A549 (cell line): ENCODE data around the gene PTPRN2. TPM values are rescaled to one million over a fixed set of nuclear protein-coding genes. Genes with fewer than 3 reads are reported as not detected.

Experiments
- ATAC-seq, 2 experiments: fragments of 200-7000 bp in 1 of 2; fragments of >200 bp in 1 of 2; cut with Nextera tagmentation in 1 of 2; cut with Tn5 transposase in 1 of 2; 3 replicates each; pipeline versions ENCODE4 v1.8.0 to v1.9.1; 2018 to 2020; ENCODE audit warnings: mild to moderate bottlenecking in 1 of 2, moderate library complexity in 1 of 2
- CTCF ChIA-PET: fragments of 300-600 bp; sonication (Branson Sonifier 250); formaldehyde crosslinking; extraction: SDS; loops from one replicate; lab custom pipeline; 2021; ENCODE audit warnings: antibody characterized with exemption, inconsistent platforms; lab: Yijun Ruan, JAX
- POLR2A ChIA-PET: fragments of 350-600 bp; formaldehyde crosslinking; extraction: SDS; loops from one replicate; lab custom pipeline; 2021; ENCODE audit warnings: antibody characterized with exemption, inconsistent platforms; lab: Yijun Ruan, JAX
- DNase-seq, 2 experiments: peaks; one replicate each; pipeline versions ENCODE4 v3.0.0 to v3.0.0-alpha.2; 2011 to 2016; ENCODE audit warnings: low read depth in 1 of 2, low spot score in 1 of 2
- FAIRE-seq: peaks from 2 replicates; lab custom pipeline; 2011; peaks lifted over from hg19 to GRCh38; lab: Jason Lieb, UNC
- H3K27ac ChIP-seq, 2 experiments: fragments of >200 bp; sonication (Bioruptor Twin); formaldehyde crosslinking; 3 replicates each; pipeline ENCODE4 v1.5.1; 2016 to 2017
- H3K4me1 ChIP-seq: fragments of >200 bp; sonication (Bioruptor Twin); formaldehyde crosslinking; 3 replicates; pipeline ENCODE4 v1.6.1; 2016
- H3K4me2 ChIP-seq: fragments of >200 bp; sonication (Bioruptor Twin); formaldehyde crosslinking; 3 replicates; pipeline ENCODE4 v1.6.1; 2016
- H3K4me3 ChIP-seq: fragments of >200 bp; sonication (Bioruptor Twin); formaldehyde crosslinking; 3 replicates; pipeline ENCODE4 v1.5.1; 2016
- H3K9me3 ChIP-seq: fragments of >200 bp; sonication (Bioruptor Twin); formaldehyde crosslinking; 3 replicates; pipeline ENCODE4 v1.6.1; 2016
- CBX2 ChIP-seq: fragments of 200-600 bp; sonication (generic); IDR thresholded peaks from 2 replicates; pipeline ENCODE4 v1.6.1; 2016; ENCODE audit warnings: low read depth, mild to moderate bottlenecking, borderline replicate concordance
- CBX8 ChIP-seq: fragments of 200-600 bp; sonication (generic); IDR thresholded peaks from 2 replicates; pipeline ENCODE4 v1.6.1; 2016
- CHD4 ChIP-seq: fragments of 200-600 bp; sonication (generic); IDR thresholded peaks from 2 replicates; pipeline ENCODE4 v1.6.1; 2016; ENCODE audit warnings: antibody characterized with exemption, mild to moderate bottlenecking, borderline replicate concordance
- EHF ChIP-seq: fragments of 250-450 bp; sonication (Bioruptor Pico); IDR thresholded peaks from 2 replicates; pipeline ENCODE4 v1.5.0; 2020; ENCODE audit warnings: mild to moderate bottlenecking
- EHMT2 ChIP-seq: fragments of 200-600 bp; sonication (generic); IDR thresholded peaks from 2 replicates; pipeline ENCODE4 v1.6.1; 2016; ENCODE audit warnings: antibody characterized with exemption, low read depth, mild to moderate bottlenecking, moderate library complexity
- FOSB ChIP-seq: fragments of 250-450 bp; sonication (Bioruptor Pico); IDR thresholded peaks from 2 replicates; pipeline ENCODE4 v1.5.0; 2020; ENCODE audit warnings: mild to moderate bottlenecking, moderate library complexity
- GATA3 ChIP-seq: IDR thresholded peaks from 2 replicates; pipeline ENCODE4 v1.6.1; 2012; ENCODE audit warnings: borderline replicate concordance
- HDAC2 ChIP-seq: fragments of 200-600 bp; sonication (generic); IDR thresholded peaks from 2 replicates; pipeline ENCODE4 v1.6.1; 2016
- HOXA7 ChIP-seq: fragments of 250-450 bp; sonication (Bioruptor Pico); IDR thresholded peaks from 2 replicates; pipeline ENCODE4 v1.5.0; 2020; ENCODE audit warnings: mild to moderate bottlenecking, moderate library complexity
- HOXB5 ChIP-seq: fragments of 250-450 bp; sonication (Bioruptor Pico); IDR thresholded peaks from 2 replicates; pipeline ENCODE4 v1.5.0; 2020; ENCODE audit warnings: mild to moderate bottlenecking, moderate library complexity
- JUN ChIP-seq, 2 experiments: fragments of >200 bp; sonication (Bioruptor Twin); formaldehyde crosslinking; IDR thresholded peaks; 2 replicates in 1 of 2; 3 replicates in 1 of 2; pipeline ENCODE4 v1.6.1; 2016 to 2017
- JUNB ChIP-seq: fragments of >200 bp; sonication (Bioruptor Twin); formaldehyde crosslinking; IDR thresholded peaks from 2 replicates; pipeline ENCODE4 v1.6.1; 2016
- MAZ ChIP-seq: fragments of 150-350 bp; IDR thresholded peaks from 2 replicates; pipeline ENCODE4 v1.6.1; 2014; ENCODE audit warnings: antibody characterized with exemption, low read depth, low read length, borderline replicate concordance
- NFE2L2 ChIP-seq: fragments of 150-350 bp; conservative IDR thresholded peaks from 2 replicates; pipeline ENCODE4 v1.6.1; 2014; ENCODE audit warnings: low read length
- POLR2AphosphoS2 ChIP-seq: conservative IDR thresholded peaks from 2 replicates; pipeline ENCODE4 v1.6.1; 2012; ENCODE audit warnings: low read length, improper control_type of control experiment, inconsistent platforms
- RARB ChIP-seq: fragments of 250-450 bp; sonication (Bioruptor Pico); IDR thresholded peaks from 2 replicates; pipeline ENCODE4 v1.8.0; 2021; ENCODE audit warnings: mild to moderate bottlenecking, moderate library complexity
- RCOR1 ChIP-seq: fragments of 150-350 bp; IDR thresholded peaks from 2 replicates; pipeline ENCODE4 v1.6.1; 2014; ENCODE audit warnings: antibody characterized with exemption, low read length, low read depth
- RFX5 ChIP-seq: fragments of 450-650 bp; IDR thresholded peaks from 2 replicates; pipeline ENCODE4 v1.7.1; 2014; ENCODE audit warnings: antibody characterized with exemption, mild to moderate bottlenecking, moderate library complexity
- SREBF2 ChIP-seq: fragments of 450-650 bp; IDR thresholded peaks from 2 replicates; pipeline ENCODE4 v1.6.1; 2014; ENCODE audit warnings: mild to moderate bottlenecking, moderate library complexity
- ZC3H11A ChIP-seq: fragments of 450-650 bp; IDR thresholded peaks from 2 replicates; pipeline ENCODE4 v1.6.1; 2014; ENCODE audit warnings: antibody characterized with exemption, mild to moderate bottlenecking
- ZFP36 ChIP-seq: fragments of 450-650 bp; IDR thresholded peaks from 2 replicates; pipeline ENCODE4 v1.6.1; 2014; ENCODE audit warnings: borderline replicate concordance; ENCODE audit not compliant: partially characterized antibody
- ZSCAN20 ChIP-seq: fragments of 250-450 bp; sonication (Bioruptor Pico); IDR thresholded peaks from 2 replicates; pipeline ENCODE4 v1.8.0; 2022; ENCODE audit warnings: mild to moderate bottlenecking, moderate library complexity
- WGBS: methylation state at CpG from one replicate; pipeline ENCODE4 v1.1.6; 2017; ENCODE audit errors: missing lambda C conversion rate; 5-methylcytosine and 5-hydroxymethylcytosine counted together
- polyA plus RNA-seq, 4 experiments: library from polyadenylated mRNA; depleted of rRNA in 3 of 4; stranded (reverse); fragments of >200 nt; fragmentation: RNase III in 1 of 4; extraction: RNeasy Plus Mini Kit Qiagen cat#74134 plus additional on column Dnase treatment in 1 of 4; gene quantifications; 2 replicates in 3 of 4; 3 replicates in 1 of 4; pipeline ENCODE4 v1.2.3, GENCODE V29; 2011 to 2017
- TF ChIP-seq, protein P1 (sequence below): fragments of 150-350 bp; IDR thresholded peaks from 2 replicates; pipeline ENCODE4 v1.6.1; 2014; ENCODE audit warnings: low read depth, mild to moderate bottlenecking, low read length
- TF ChIP-seq, protein P2 (sequence below): IDR thresholded peaks from 2 replicates; pipeline ENCODE4 v1.6.1; 2012
- TF ChIP-seq, protein P3 (sequence below): IDR thresholded peaks from 2 replicates; pipeline ENCODE4 v1.6.1; 2012

The PTPRN2 gene
- polyA plus RNA-seq, 2 of the 4 experiments (the other 2 are of a cell fraction) = 0.41 to 1.2 TPM

DNA sequence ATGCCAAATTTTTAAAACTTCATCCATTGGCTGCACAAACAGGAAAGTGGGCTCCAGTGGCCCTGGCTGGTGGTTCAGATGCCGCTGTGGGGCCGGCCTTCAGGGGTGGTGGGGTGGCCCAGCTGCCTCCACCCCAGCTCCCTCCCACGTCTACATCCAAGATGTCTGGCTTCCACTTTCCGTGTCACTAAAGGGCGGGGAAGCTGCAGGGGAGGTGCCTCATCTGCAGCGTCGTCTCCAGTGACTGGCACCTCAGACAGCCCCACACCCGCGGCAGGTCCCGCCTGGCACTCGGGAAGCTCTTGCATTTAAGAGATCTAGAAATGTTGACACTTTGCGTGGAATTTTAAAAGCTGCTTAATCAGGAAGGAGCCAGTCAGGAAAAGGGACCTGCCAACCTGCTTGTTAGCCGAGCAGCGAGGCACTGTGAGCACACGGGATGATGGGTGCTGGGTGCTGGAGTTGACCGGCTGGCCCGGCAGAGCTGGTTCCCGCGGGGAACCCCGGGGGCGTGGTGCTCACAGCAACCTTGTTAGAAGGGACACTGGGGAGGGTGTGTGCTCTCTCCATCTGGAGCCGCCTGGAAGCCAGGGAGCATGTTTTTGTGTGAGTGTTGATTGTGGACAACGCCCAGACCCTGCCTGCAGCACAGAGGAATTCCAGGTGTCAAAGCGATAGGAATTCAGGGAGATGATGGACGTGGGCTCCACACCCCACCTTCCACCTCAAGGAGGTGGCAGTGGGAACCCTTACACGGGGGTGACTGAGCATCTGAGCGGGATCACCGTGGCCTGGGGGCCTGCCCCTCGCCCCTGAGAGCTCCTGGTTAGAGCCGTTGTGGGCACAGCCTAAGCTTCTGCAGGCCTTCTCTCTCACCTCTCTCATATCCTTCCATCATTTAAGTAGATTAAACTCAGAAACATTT, 320.5 kb downstream of the PTPRN2 start:
- H3K27ac ChIP-seq = no peak overlapping the region
- ATAC-seq (peak in 1 of 2 experiments; percentile 29; a peak in 1 of 6 replicates), DNase-seq (no peak)
- POLR2A ChIA-PET = no interaction called here
- TF ChIP-seq ZC3H11A (no peak), MAZ (no peak), SREBF2 (no peak), JUN (IDR thresholded peaks at IDR 0.05) (no peak), ZSCAN20 (no peak), EHF (CRISPR knock-in tag) (no peak), CHD4 (no peak), HOXB5 (CRISPR knock-in tag) (no peak), RFX5 (no peak), HOXA7 (CRISPR knock-in tag) (no peak), EHMT2 (no peak), FOSB (no peak)
- TF ChIP-seq, protein P1, sequence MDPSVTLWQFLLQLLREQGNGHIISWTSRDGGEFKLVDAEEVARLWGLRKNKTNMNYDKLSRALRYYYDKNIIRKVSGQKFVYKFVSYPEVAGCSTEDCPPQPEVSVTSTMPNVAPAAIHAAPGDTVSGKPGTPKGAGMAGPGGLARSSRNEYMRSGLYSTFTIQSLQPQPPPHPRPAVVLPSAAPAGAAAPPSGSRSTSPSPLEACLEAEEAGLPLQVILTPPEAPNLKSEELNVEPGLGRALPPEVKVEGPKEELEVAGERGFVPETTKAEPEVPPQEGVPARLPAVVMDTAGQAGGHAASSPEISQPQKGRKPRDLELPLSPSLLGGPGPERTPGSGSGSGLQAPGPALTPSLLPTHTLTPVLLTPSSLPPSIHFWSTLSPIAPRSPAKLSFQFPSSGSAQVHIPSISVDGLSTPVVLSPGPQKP = no peak
- TF ChIP-seq, protein P2, sequence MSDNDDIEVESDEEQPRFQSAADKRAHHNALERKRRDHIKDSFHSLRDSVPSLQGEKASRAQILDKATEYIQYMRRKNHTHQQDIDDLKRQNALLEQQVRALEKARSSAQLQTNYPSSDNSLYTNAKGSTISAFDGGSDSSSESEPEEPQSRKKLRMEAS = no peak
- TF ChIP-seq, all 56 proteins: peak for 0
- no peaks in the 10 kb centered on the region for H3K4me1 ChIP-seq
- no peaks in the 10 kb centered on the region for H3K9me3 ChIP-seq
- CTCF ChIA-PET = no interaction called here
- WGBS = 25% methylated on average over 26 of the region's 30 CpGs
- no peak overlapping the region for H3K4me3 ChIP-seq
- no peak overlapping the region for H3K4me2 ChIP-seq
- FAIRE-seq = no peak

DNA sequence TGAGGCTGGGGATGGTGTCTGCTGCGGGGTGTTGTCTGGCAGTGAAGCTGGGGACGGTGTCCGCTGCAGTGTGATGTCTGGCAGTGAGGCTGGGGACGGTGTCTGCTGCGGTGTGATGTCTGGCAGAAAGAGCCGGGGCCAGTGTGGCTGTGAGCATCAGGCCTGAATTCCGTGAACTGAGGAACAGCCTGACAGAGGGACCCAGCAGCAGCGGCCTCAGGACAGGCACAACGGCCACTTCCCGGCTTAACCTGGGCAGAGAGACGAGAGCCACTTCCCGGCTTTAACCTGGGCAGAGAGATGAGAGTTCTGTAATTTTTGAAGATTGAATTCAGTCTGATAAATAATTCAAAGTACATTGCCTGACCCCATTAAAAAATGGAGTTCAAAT, 321.2 kb downstream of the PTPRN2 start:
- Histone ChIP-seq H3K4me2 (no peak overlapping the region), H3K27ac (no peak overlapping the region), H3K4me3 (no peak overlapping the region), H3K4me1 (no peaks in the 10 kb centered on the region), H3K9me3 (no peaks in the 10 kb centered on the region)
- WGBS = 54% methylated on average over 12 of the region's 12 CpGs
- POLR2A ChIA-PET = no interaction called here
- no peak for FAIRE-seq
- CTCF ChIA-PET = no interaction called here
- DNase-seq = no peak
- no peak for TF ChIP-seq NFE2L2
- TF ChIP-seq HDAC2 = no peak
- no peak for TF ChIP-seq RCOR1
- no peak for TF ChIP-seq JUN (IDR thresholded peaks at IDR 0.05)
- TF ChIP-seq, protein P3, sequence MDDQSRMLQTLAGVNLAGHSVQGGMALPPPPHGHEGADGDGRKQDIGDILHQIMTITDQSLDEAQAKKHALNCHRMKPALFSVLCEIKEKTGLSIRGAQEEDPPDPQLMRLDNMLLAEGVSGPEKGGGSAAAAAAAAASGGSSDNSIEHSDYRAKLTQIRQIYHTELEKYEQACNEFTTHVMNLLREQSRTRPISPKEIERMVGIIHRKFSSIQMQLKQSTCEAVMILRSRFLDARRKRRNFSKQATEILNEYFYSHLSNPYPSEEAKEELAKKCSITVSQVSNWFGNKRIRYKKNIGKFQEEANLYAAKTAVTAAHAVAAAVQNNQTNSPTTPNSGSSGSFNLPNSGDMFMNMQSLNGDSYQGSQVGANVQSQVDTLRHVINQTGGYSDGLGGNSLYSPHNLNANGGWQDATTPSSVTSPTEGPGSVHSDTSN = no peak
- TF ChIP-seq CBX8 = no peak
- no peak for ATAC-seq

DNA sequence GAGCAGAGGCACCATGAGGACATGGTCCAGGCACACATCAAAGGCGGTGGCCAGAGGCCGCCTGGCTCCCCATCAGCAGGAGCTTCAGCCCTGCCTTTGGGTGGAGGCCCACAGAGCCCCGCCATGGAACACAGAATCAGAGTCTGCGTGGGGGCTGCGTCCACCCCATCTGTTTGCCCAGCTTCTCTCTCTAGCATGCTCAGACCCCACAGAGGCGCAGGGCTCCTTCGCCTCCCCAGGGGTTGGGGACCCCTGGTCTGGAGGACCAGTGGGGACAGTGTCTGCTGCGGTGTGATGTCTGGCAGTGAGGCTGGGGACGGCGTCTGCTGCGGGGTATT, 321.9 kb downstream of the PTPRN2 start:
- POLR2A ChIA-PET = no interaction called here
- 70% methylated on average over 5 of the region's 11 CpGs for WGBS
- FAIRE-seq = no peak

More for the DNA sequence above, 321.9 kb downstream of the PTPRN2 start:
- no peak for ATAC-seq
- no peaks in the 10 kb centered on the region for H3K4me1 ChIP-seq
- no peak for DNase-seq
- H3K27ac ChIP-seq = no peak overlapping the region
- 0 out of 3 replicates have a peak, but pooled peaks cover 1% of the 10 kb centered on the region for H3K9me3 ChIP-seq
- no peak overlapping the region for H3K4me3 ChIP-seq
- TF ChIP-seq CBX8 (no peak), GATA3 (no peak), EHMT2 (no peak), HOXB5 (CRISPR knock-in tag) (no peak), JUN (IDR thresholded peaks at IDR 0.05) (no peak), JUNB (no peak), POLR2AphosphoS2 (no peak), RARB (CRISPR knock-in tag) (no peak), ZFP36 (no peak), CBX2 (no peak)
- TF ChIP-seq, all 56 proteins: peak for 0
- H3K4me2 ChIP-seq = no peak overlapping the region
- CTCF ChIA-PET = interaction anchor here (0.6 kb wide), 1 partner anchor 51 kb away, joined by 4 read pairs; no protein-coding TSS in a partner anchor
